Stimulated activated CD4-positive, alpha-beta T cell treated with anti-CD3 and anti-CD28 coated beads, Interleukin-12 subunit alpha, Interleukin-12 subunit beta, amount 100 ng/mL, for 24 hours (primary cell): Measurements from ENCODE around the gene CSNK1G3.

Source experiments
- DNase-seq, 2 experiments: peaks; one replicate each; pipeline ENCODE4 v3.0.0-alpha.2; 2020; ENCODE audit warnings: low read depth in 2 of 2

CSNK1G3 gene

DNA sequence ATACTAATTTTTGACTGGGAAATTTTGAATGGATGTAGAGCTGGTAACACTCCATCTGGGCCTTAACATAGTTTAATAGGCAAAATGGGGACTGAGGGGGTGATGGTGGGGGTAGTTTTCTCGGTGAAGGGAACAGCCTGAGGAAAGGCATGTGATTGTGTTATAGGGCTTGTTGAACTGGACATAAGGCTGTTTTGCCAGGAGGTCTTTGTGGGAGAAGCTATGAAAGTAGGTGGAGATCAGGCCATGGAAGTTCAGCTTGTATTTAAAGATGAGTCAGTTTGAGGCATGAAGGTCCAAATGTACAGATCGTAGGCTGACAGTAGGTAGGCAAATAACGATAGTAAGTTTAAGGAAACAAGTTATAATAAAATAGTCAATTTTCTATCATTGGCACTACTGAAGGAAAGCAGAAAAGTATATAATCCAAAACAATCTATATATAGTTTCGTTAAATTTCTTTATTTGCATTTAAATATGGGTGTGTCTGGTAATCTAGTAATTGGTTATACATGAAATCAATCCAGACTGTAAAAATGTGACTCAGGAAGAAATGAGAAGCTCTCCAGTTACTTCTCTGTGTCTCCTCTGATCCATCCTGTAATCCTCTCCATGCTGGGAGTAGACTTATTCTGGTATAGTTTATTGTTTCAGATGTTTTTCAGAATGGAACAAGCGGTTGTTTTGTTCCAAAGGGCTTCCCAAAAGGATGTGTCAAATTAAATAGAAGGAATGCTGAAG is 2.8 kb downstream of the CSNK1G3 start:
- DNase-seq = no peak

DNA sequence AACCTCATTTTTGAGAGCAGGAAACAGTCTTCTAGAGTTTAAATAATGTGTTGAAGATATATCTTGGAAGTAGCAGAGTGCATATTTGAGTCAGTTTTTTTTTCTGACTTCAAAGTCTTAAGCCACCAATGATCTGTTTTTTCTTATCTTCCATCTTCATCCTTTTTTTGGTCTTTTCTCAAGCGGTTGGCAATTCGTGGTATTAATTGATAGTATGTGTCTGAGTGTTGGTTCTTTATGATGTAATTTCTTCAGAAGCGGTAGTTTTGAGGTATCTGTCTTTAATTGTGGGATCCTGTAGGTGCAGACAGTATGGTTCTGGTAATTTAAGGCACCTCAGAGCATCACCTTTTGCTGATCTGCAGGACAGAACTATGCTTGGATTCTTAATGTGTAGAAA is 3.9 kb downstream of the CSNK1G3 start:
- DNase-seq = no peak

- DNase-seq = no peak
Observed at GRCh38 chr5:123517476-123517875, 5.5 kb downstream of the CSNK1G3 start.

- DNase-seq = no peak
Observed at GRCh38 chr5:123518111-123518510, 6.1 kb downstream of the CSNK1G3 start.

DNA sequence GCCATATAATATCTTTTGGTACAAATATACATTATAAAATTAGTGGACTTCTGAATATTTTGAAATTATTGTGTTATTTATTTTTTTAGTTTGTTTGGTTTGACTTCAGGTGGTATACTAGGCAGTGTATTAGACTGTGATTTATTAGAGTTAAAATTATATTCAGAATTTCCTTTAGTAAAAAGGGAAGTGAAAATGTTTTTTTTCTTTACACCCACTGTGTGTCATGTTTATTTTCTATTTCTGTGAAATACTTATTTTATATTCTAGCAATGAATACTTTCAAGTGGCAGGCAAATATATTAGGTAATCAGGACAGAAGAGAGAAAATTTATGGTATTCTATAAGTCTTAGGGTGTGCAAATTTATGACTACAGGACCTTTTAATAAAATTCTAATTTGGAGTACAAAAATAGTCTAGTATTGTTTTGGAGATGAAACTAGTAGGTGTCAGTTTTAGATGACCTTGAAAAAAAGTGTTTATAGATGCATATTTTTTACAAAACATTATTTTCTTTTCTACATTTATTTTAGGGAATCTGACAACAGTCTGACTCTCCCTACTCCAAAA is 8.8 kb downstream of the CSNK1G3 start:
- DNase-seq = no peak

GRCh38 chr5:123524146-123524545 is 12.2 kb downstream of the CSNK1G3 start:
- DNase-seq = no peak

GRCh38 chr5:123527190-123527589 is 15.2 kb downstream of the CSNK1G3 start:
- no peak for DNase-seq

GRCh38 chr5:123528065-123528464 is 16.1 kb downstream of the CSNK1G3 start:
- DNase-seq = no peak

DNA sequence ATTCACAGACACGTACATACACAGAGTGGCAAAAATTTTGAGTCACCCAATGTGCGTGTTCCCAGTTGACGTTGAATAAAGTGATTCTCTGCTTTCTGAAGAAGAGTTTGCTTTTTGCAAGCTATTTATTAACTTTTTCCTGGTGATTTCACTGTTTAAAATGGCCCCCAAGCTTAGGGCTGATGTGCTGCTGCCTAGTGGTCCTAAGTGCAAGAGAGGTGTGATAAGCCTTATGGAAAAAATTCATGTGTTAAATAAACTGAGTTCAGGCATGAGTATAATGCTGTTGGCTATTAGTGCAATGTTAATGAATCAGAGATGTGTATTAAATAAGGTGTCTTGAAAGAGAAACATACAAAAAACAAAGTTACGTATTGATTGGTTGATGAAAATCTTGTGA is 16.9 kb downstream of the CSNK1G3 start:
- DNase-seq = no peak

GRCh38 chr5:123530728-123531127 is 18.8 kb downstream of the CSNK1G3 start:
- no peak for DNase-seq

- DNase-seq = no peak
Observed at GRCh38 chr5:123535648-123536047, 23.7 kb downstream of the CSNK1G3 start.

GRCh38 chr5:123537256-123537655 is 25.3 kb downstream of the CSNK1G3 start:
- no peak for DNase-seq

DNA sequence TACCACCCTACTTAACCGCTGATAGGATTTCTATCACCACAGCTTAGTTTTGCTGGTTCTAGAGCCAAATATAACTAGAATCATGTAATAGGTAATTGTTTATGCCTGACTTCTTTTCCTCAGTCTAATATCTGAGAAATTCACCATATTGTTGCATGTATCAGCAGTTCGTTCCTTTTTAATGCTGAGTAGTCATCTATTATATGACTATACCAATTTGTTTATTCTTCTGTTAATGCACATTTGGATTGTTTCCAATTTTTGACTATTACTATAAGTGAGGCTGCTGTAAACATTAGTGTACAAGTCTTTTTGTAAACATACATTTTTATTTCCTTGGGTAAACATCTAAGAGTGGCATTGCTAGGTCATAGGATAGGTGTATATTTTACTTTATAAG is 25.9 kb downstream of the CSNK1G3 start:
- DNase-seq = no peak

DNA sequence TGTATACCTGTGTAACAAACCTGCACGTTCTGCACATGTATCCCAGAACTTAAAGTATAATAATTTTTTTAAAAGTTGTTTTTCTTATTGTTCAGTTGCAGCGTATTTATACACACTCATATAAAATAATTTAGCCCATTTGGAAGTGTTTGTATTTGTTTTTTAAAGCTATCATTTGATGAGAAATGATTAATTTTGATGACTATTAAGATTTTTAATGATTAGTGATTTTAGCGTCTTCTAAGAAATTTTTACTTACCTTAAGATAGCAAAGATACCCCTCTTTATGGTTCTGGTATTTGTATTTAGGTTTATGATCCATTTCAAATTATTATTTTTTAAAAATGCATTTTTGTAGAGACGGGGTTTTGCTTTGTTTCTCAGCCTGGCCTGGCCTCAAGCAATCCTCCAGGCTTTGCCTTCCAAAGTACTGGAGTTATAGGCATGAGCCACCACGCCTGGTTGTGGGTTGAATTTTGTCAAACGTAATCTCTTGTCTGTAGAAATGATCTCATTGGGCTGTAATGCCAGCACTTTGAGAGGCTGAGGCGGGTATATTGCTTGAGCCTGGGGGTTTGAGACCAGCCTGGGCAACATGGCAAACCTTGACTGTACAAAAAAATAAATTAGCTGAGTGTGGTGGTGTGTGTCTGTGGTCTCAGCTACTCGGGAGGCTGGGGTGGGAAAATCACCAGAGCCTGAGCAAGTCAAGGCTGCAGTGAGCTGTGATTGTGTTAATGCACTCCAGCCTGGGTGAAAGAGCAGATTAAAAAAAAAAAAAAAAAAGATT is 26.9 kb downstream of the CSNK1G3 start:
- no peak for DNase-seq

GRCh38 chr5:123540534-123540933 is 28.6 kb downstream of the CSNK1G3 start:
- no peak for DNase-seq

- DNase-seq = no peak
Observed at GRCh38 chr5:123543438-123543837, 31.5 kb downstream of the CSNK1G3 start.

- DNase-seq = no peak
Observed at GRCh38 chr5:123545506-123545905, 33.5 kb downstream of the CSNK1G3 start.

DNA sequence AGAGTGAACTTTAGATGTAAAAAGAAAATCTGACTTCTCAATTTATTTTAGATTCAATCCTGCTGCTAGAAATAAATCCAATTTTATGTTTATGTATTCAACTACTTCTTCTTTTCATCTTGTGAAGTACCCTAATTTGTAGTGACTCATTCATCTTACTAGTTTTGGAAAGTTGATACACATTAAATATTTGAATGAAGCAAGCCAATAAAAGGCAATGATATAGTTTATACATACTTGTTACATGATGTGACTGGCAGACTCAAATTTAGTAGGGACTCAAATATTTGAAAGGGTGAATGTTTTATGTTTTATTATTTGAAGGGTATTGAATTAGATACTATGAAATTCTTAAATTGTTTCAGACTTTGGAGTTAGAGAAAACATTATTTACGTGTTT is 34.7 kb downstream of the CSNK1G3 start:
- no peak for DNase-seq

- peak in 1 of 2 experiments; percentile 2 for DNase-seq
Observed at GRCh38 chr5:123549256-123549904, 37.4 kb downstream of the CSNK1G3 start.

GRCh38 chr5:123554601-123555000 is 42.6 kb downstream of the CSNK1G3 start:
- no peak for DNase-seq

DNA sequence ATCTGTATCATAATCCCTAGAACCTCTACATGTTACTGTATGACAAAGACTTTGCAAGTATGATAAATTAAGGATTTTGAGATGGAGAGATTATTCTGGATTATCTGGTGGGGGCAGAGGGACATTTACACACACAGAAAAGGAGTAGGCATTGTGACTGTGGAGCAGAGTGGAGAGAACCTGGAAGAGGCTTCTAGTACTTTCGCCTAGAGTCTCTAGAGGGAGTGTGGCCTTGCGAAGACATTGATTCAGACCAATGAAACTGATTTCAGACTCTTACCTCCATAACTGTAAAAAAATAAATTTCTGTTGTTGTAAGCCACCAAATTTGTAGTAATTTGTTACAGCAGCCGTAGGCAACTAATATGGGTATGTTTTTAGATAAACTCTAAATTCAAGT is 45.9 kb downstream of the CSNK1G3 start:
- no peak for DNase-seq

- DNase-seq = no peak
Observed at GRCh38 chr5:123558762-123559433, 46.9 kb downstream of the CSNK1G3 start.
